Measurements from ENCODE around the gene ZMYND11.

ZMYND11 gene

DNA sequence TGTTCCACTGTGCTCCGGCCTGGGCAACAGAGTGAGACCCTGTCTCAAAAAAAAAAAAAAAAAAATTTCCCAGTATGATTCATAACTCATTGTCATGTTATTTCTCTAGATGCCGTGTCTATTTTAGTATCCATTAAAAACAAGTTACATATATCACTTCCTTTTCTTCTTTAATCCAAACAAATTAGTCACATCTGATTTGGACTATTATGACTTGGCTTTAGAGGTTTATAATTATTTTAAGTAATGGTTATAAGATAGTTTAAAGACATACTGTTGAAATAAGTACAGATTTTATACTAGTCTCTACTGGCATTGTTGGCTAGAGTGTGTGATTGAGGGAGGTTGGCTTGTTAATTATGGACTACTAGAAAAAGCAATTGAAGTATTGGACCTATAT lies 53.3 kb downstream of the ZMYND11 start:
- TF ChIP-seq CTCF (IDR thresholded peaks at IDR 0.05; ENCODE audit: insufficient read depth, low read depth, low read length, missing control alignments) = no peak
- H3K4me3 ChIP-seq (ENCODE audit: low read depth, low read length) = no peak overlapping the region
- DNase-seq (ENCODE audit: low read depth) = no peak

DNA sequence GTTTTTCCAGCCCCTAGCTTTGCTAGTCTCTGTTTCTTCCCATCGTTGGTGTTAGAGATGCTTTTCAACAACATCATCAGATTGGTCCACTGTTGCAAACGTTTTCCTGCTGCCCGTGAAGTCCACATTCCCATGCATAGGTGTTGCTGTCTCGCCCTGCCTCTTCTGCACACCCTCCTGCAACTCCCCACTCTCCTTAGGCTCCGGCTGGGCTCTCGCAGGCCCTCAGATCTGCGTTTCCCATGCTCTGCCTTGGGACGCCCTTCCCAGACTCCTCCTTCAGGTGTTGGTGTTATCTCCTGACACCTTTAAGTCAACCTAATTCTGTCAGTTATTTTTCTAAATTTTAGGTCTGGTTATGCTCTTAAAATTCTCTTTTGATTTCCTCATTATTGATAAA lies 55.0 kb downstream of the ZMYND11 start:
- no peak for TF ChIP-seq CTCF (IDR thresholded peaks at IDR 0.05; ENCODE audit: insufficient read depth, low read depth, low read length, missing control alignments)
- H3K4me3 ChIP-seq (ENCODE audit: low read depth, low read length) = no peak overlapping the region
- no peak for DNase-seq (ENCODE audit: low read depth)

DNA sequence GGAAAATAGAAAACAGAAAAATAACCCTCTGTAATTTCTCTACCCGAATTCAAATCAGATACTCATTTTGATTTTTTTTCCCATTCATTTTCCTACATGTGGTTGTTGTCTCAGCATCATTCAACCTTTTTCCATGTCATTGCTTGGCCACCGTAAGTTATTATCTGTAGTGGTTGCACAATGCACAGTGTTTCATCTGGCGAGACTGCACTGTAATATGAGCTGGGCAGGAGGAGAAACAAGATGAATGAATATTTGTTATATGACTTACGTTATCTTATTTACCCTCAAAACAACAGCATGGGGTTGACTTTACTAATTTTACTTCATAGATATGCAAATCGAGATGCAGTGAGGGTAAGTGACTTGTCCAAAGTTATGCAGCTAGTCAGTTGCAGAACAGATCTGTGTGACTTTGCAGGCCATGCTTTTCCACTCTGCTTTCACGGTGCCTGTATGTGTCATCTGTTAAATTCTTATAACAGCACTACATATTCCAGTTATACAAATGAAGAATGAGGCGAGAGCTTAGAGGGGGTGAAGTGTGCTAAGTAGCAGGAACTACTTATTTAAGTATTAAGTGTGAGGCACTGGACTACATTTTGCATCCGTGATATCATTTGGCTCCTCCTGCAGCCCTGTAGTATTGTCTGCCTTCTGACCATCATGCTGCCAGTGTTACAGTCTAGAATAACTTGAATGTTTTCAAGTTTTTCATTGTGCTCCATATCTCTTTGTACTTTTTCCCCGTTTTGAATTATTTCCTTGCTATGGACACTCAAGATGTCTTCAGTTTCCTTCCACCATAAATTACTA lies 56.7 kb downstream of the ZMYND11 start:
- DNase-seq (ENCODE audit: low read depth) = no peak
- H3K4me3 ChIP-seq (ENCODE audit: low read depth, low read length) = no peak overlapping the region
- TF ChIP-seq CTCF (IDR thresholded peaks at IDR 0.05; ENCODE audit: insufficient read depth, low read depth, low read length, missing control alignments) = no peak

GRCh38 chr10:194281-194680 lies 59.0 kb downstream of the ZMYND11 start:
- no peak for TF ChIP-seq CTCF (IDR thresholded peaks at IDR 0.05; ENCODE audit: insufficient read depth, low read depth, low read length, missing control alignments)
- no peak for DNase-seq (ENCODE audit: low read depth)
- H3K4me3 ChIP-seq (ENCODE audit: low read depth, low read length) = no peak overlapping the region

- no peak for TF ChIP-seq CTCF (IDR thresholded peaks at IDR 0.05; ENCODE audit: insufficient read depth, low read depth, low read length, missing control alignments)
- no peak for DNase-seq (ENCODE audit: low read depth)
- H3K4me3 ChIP-seq (ENCODE audit: low read depth, low read length) = no peak overlapping the region
These were observed 65.2 kb downstream of the ZMYND11 start for GRCh38 chr10:200405-200804.

DNA sequence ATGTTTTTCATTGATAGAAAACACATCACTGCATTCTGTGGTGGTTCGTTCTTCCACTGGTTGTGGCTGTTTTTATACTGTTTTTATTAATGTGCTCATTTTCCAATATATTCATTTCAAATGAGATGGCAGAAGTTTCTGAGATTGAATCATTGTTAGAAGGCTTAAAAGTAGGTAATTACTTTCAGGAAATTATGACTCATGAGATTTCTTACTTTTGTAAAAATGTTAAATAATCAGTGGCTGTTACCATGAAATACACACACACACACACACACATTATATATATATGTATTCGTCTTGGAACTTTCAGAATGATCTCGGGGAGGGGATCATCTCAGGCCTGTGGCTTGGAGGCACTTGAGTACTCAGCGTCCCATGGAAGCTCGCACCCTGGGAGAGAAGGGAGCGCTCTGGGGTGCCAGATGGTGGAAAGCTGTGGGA lies 66.1 kb downstream of the ZMYND11 start:
- no peak for TF ChIP-seq CTCF (IDR thresholded peaks at IDR 0.05; ENCODE audit: insufficient read depth, low read depth, low read length, missing control alignments)
- no peak for DNase-seq (ENCODE audit: low read depth)

DNA sequence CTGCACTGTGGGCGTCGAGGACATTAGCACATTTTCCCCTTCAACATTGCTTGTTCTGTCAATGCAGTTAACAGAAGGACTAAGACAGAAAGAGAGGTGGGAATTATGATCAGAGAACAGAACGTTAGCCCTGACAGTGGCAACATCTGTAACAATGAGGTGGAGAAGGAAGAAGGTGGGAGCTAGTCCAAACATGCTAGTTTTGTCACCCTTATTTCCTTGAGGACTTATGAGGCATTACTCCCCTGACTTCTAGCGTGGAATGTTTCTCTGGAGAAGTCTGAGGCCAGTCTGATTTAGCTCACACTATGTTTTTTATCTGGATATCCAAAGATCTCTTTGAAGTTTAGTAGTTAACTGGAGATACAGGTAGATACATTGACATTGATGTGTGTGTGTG lies 73.4 kb downstream of the ZMYND11 start:
- no peak for DNase-seq (ENCODE audit: low read depth)
- TF ChIP-seq CTCF (IDR thresholded peaks at IDR 0.05; ENCODE audit: insufficient read depth, low read depth, low read length, missing control alignments) = no peak
- H3K4me3 ChIP-seq (ENCODE audit: low read depth, low read length) = no peak overlapping the region

More for the DNA sequence above, 66.1 kb downstream of the ZMYND11 start:
- no peak overlapping the region for H3K4me3 ChIP-seq (ENCODE audit: low read depth, low read length)
